Measurements from ENCODE around the gene RABL2A. TPM values are rescaled to one million over a fixed set of nuclear protein-coding genes. Genes with fewer than 3 reads are reported as not detected.
"Not testable (repeated sequence)": the region's sequence is repeated elsewhere in the genome, so short reads cannot be mapped to it uniquely, and the experiment has no call there.

Gene RABL2A
- 1.6 and 3.9 TPM in 2 replicates for total RNA-seq (2014; rRNA removed; shearing (Covaris generic))
- 3.4 and 4.1 TPM in 2 replicates for polyA plus RNA-seq (2015; cell fraction: cytosol; rRNA removed)
- 17.9 and 29.2 TPM in 2 replicates for polyA plus RNA-seq (2015; cell fraction: nucleus; rRNA removed)

DNA sequence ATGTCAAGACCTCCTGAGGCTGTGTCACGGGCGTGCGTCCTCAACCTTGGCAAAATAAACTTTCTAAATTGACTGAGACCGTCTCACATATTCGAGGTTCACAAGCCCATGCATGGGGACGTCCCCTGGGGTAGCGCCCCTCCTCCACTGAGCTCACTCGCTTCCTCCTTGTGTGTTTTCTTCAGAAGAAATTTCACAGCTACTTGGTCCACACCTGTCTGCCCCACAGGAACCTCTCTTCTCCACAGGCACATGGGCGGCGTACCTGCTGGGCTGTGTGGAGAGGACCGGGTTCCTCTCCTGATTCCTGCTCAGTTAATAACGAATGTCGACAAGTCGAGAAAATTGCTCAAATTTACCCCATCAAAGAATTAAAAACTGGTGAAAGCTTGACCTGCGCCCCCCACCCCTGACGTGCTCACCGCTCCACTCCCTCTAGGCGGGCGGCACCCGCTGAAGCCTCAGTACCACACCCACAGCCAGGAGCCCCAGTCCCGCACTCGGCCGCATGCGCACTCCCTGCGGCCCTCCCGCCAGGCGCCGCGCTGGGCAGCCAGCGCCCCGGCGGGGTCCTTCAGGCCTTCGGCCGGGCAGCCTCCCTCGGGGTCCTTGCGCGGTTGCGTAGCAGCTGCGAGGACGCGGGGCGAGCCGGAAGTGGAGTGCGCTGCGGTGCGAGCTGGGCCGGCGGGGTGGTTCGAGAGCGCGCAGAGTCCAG is at the start of gene RABL2A:
Gene RABL2A (plus strand): TSS at position 651 of the 715 bp plus-strand sequence. CDS start 1,341 bp downstream, outside the sequence.
- DNase-seq (ENCODE audit: low read depth): peak; percentile 77

GRCh38 chr2:113578508-113578907 is 48.6 kb upstream of the RABL2A start:
- not testable (repeated sequence) for DNase-seq (ENCODE audit: low read depth)

- DNase-seq (ENCODE audit: low read depth): not testable (repeated sequence)
These were observed 44.6 kb upstream of the RABL2A start for GRCh38 chr2:113582473-113582872.

GRCh38 chr2:113583521-113584225 is 43.4 kb upstream of the RABL2A start:
- DNase-seq (ENCODE audit: low read depth): peak; percentile 70

- DNase-seq (ENCODE audit: low read depth): not testable (repeated sequence)
These were observed 42.6 kb upstream of the RABL2A start for GRCh38 chr2:113584311-113585092.

DNA sequence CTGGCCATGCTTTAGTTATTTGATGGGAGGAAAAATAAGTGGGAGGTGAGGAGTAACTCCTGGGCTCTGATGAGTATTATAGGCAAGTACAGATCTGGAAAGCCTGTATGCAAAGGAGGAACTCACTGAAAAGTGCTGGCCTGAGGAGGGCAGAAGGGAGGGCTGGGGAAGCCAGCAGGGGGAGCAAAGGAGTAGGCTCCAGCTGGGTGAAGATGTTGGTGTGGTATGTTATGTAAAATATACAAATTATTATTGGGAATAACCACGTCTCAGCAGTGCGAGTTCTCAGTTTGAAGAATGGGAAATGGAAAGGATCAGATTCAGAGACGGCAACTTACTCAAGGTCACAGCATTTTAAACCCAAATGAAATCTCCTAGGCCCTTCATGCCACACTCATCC is 39.9 kb upstream of the RABL2A start:
- peak; percentile 28 for DNase-seq (ENCODE audit: low read depth)

DNA sequence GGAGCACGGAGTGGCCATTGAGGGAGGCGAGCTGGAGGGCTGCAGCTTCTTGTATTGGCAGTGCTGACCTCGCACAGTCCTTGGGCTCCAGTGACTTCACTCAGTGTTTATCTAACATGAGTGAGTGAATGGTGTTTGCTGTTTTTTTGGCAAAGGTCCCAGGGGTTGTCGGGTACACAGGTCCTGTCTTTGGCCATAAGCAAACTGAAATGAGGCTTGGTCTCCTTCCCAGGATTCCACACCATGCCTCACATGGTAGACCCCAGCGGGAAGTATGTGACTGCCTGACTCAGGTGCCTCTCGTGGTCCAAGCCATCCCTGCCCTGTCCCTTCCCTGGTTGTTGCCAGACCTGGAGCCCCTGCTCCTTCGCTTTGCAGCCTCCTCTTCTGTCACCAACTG is 37.5 kb upstream of the RABL2A start:
- DNase-seq (ENCODE audit: low read depth): not testable (repeated sequence)

DNA sequence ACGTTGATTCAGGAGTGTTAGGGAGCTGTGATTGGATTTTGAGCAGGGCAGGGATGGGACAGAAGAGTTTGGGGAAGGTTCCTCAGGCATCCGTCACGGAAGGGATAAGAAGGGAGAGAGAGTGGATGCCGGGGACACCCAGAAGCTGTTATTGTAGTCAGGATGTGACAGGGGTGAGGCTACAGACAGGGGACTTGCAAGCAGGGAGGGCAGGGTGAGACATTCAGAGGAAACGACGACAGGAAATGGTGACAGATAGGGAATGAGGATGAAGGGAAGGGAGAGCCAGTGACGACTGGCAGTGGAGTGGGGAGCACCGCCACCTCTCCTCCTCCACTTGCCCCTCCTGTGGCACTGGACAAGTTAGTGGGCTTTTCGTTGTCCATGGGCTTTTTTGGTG is 35.1 kb upstream of the RABL2A start:
- not testable (repeated sequence) for DNase-seq (ENCODE audit: low read depth)

GRCh38 chr2:113593280-113593679 is 33.8 kb upstream of the RABL2A start:
- not testable (repeated sequence) for DNase-seq (ENCODE audit: low read depth)

DNA sequence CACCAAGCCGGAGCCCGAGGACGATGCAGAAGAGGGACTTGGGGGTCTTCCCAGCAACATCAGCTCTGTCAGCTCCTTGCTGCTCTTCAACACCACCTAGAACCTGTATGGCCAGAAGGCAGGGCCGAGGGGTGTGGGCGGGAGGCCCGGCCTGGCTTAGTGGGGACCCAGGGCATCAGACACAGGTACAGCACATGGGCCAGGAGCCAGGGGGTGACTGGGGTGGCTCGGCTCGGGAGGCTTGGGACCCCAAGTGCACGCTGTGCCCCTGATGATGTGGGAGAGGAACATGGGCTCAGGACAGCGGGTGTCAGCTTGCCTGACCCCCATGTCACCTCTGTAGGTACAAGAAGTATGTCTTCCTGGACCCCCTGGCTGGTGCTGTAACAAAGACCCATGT is 31.3 kb upstream of the RABL2A start:
- DNase-seq (ENCODE audit: low read depth): not testable (repeated sequence)

GRCh38 chr2:113597164-113597563 is 29.9 kb upstream of the RABL2A start:
- not testable (repeated sequence) for DNase-seq (ENCODE audit: low read depth)

DNA sequence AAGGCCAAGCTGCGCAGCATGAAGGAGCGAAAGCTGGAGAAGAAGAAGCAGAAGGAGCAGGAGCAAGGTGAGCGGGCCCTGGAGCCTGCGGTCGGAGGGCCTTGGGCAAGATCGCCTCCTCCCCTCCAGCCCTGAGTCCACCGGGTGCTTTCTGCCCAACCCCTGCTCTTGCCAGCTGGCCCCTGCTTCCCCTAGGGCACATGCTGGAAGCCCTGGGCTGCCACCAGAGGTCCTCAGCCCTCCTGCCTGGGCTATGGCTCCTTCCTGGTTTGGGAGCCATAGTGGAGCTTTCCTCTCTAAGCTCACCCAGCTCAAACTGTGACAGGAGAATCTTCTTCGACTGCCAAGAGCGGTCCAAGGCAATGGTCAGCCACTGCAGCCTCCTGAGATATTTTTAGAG is 29.5 kb upstream of the RABL2A start:
- not testable (repeated sequence) for DNase-seq (ENCODE audit: low read depth)

GRCh38 chr2:113598180-113598579 is 28.9 kb upstream of the RABL2A start:
- DNase-seq (ENCODE audit: low read depth): not testable (repeated sequence)

DNA sequence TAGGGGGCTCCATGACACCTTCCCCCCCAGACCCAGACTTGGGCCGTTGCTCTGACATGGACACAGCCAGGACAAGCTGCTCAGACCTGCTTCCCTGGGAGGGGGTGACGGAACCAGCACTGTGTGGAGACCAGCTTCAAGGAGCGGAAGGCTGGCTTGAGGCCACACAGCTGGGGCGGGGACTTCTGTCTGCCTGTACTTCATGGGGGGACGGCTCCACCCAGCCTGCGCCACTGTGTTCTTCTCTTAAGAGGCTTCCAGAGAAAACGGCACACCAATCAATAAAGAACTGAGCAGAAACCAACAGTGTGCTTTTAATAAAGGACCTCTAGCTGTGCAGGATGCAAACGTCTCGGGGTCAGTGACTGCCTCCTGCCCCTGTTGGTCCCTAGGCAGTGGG is 28.3 kb upstream of the RABL2A start:
- not testable (repeated sequence) for DNase-seq (ENCODE audit: low read depth)

- not testable (repeated sequence) for DNase-seq (ENCODE audit: low read depth)
These were observed 27.9 kb upstream of the RABL2A start for GRCh38 chr2:113599208-113599607.

DNA sequence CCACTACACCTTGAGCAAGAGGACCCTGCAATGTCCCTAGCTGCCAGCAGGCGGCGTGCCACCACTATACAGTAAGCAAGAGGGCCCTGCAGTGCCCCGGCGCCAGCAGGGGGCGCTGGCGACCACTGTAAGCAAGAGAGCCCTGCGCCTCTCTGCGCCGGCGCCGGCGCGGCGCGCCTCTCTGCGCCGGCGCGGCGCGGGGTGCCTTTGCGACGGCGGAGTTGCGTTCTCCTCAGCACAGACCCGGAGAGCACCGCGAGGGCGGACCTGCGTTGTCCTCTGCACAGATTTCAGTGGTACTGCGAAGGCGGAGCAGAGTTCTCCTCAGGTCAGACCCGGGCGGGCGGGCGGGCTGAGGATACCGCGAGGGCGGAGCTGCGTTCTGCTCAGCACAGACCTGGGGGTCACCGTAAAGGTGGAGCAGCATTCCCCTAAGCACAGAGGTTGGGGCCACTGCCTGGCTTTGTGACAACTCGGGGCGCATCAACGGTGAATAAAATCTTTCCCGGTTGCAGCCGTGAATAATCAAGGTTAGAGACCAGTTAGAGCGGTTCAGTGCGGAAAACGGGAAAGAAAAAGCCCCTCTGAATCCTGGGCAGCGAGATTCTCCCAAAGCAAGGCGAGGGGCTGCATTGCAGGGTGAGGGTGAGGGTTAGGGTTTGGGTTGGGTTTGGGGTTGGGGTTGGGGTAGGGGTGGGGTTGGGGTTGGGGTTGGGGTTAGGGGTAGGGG is 24.9 kb upstream of the RABL2A start:
- not testable (repeated sequence) for DNase-seq (ENCODE audit: low read depth)

GRCh38 chr2:113602869-113603466 is 24.1 kb upstream of the RABL2A start:
- no peak for DNase-seq (ENCODE audit: low read depth)

DNA sequence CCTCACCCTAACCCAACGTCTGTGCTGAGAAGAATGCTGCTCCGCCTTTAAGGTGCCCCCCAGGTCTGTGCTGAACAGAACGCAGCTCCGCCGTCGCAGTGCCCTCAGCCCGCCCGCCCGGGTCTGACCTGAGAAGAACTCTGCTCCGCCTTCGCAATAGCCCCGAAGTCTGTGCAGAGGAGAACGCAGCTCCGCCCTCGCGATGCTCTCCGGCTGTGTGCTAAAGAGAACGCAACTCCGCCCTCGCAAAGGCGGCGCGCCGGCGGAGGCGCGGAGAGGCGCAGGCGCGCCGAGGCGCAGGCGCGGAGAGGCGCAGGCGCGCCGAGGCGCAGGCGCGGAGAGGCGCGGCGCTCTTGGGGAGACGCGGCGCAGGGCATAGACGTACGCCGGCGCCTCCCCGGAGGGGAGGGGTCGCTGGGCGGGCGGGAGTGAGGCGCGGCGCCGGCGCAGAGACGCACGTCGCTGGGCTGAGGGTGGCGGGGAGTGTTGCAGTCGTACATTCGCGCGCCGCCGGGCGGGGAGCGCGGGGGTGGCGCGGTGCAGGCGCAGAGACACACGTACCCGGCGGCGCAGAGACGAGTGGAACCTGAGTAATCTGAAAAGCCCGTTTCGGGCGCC is 23.5 kb upstream of the RABL2A start:
- DNase-seq (ENCODE audit: low read depth): peak; percentile 85

DNA sequence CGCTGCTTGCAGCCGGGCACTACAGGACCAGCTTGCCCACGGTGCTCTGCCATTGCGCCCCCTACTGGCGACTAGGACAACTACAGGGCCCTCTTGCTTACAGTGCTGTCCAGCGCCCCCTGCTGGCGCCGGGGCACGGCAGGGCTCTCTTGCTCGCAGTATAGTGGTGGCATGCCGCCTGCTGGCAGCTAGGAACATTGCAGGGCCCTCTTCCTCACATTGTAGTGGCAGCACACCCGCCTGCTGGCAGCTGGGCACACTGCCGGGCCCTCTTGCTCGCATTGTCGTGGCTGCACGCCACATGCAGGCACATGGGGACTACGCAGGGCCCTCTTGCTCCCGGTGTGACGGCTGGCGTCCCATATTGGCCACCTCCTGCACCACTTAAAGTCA is 23.0 kb upstream of the RABL2A start:
- DNase-seq (ENCODE audit: low read depth): peak; percentile 93

- DNase-seq (ENCODE audit: low read depth): not testable (repeated sequence)
These were observed 22.4 kb upstream of the RABL2A start for GRCh38 chr2:113604661-113605060.
